Astrocyte (in vitro differentiated cells and primary cell): ENCODE data around the gene FBXL14. TPM values are rescaled to one million over a fixed set of nuclear protein-coding genes. Genes with fewer than 3 reads are reported as not detected.

ENCODE experiments used
- DNase-seq: peaks from one replicate; pipeline ENCODE4 v3.0.0-alpha.2; 2010; ENCODE audit warnings: low read depth
- FAIRE-seq: peaks from 2 replicates; lab custom pipeline; 2011; peaks lifted over from hg19 to GRCh38; lab: Jason Lieb, UNC
- H2AFZ ChIP-seq: 2 replicates; pipeline ENCODE4 v1.6.0; 2012; ENCODE audit warnings: low read depth, low read length, inconsistent platforms
- H3K27ac ChIP-seq: 2 replicates; pipeline ENCODE4 v1.5.1; 2011; ENCODE audit warnings: low read depth, low read length, inconsistent platforms
- H3K27me3 ChIP-seq: 2 replicates; pipeline ENCODE4 v1.6.0; 2011; ENCODE audit warnings: low read length, inconsistent platforms; ENCODE audit not compliant: insufficient read depth
- H3K36me3 ChIP-seq: 2 replicates; pipeline ENCODE4 v1.5.1; 2011; ENCODE audit warnings: low read length, inconsistent platforms; ENCODE audit not compliant: insufficient read depth
- H3K4me1 ChIP-seq: 2 replicates; pipeline ENCODE4 v1.5.1; 2011; ENCODE audit warnings: low read length, inconsistent platforms; ENCODE audit not compliant: insufficient read depth
- H3K4me2 ChIP-seq: 2 replicates; pipeline ENCODE4 v1.6.0; 2012; ENCODE audit warnings: low read length, inconsistent platforms
- H3K4me3 ChIP-seq: 2 replicates; pipeline ENCODE4 v1.5.1; 2011; ENCODE audit warnings: low read depth, mild to moderate bottlenecking, low read length, inconsistent platforms; ENCODE audit not compliant: insufficient read depth
- H3K79me2 ChIP-seq: 2 replicates; pipeline ENCODE4 v1.6.0; 2012; ENCODE audit warnings: mild to moderate bottlenecking, low read length, inconsistent platforms; ENCODE audit not compliant: insufficient read depth
- H3K9ac ChIP-seq: 2 replicates; pipeline ENCODE4 v1.6.0; 2012; ENCODE audit warnings: mild to moderate bottlenecking, low read length, inconsistent platforms
- H3K9me3 ChIP-seq: 2 replicates; pipeline ENCODE4 v1.5.1; 2012; ENCODE audit warnings: low read depth, mild to moderate bottlenecking, low read length, inconsistent platforms; ENCODE audit not compliant: insufficient read depth
- H4K20me1 ChIP-seq: 2 replicates; pipeline ENCODE4 v1.6.0; 2012; ENCODE audit warnings: low read length, inconsistent platforms; ENCODE audit not compliant: insufficient read depth
- H3K27ac Mint-ChIP-seq: one replicate; pipeline ENCODE4 v1.8.0; 2021; ENCODE audit warnings: mild to moderate bottlenecking, mixed read lengths; ENCODE audit not compliant: unreplicated experiment
- H3K27me3 Mint-ChIP-seq: one replicate; pipeline ENCODE4 v1.8.0; 2021; ENCODE audit warnings: low read depth, mixed read lengths; ENCODE audit not compliant: unreplicated experiment
- H3K36me3 Mint-ChIP-seq: one replicate; pipeline ENCODE4 v1.8.0; 2021; ENCODE audit warnings: low read depth, mixed read lengths; ENCODE audit not compliant: unreplicated experiment
- H3K4me1 Mint-ChIP-seq: one replicate; pipeline ENCODE4 v1.8.0; 2021; ENCODE audit warnings: low read depth, mixed read lengths; ENCODE audit not compliant: unreplicated experiment
- H3K4me3 Mint-ChIP-seq: one replicate; pipeline ENCODE4 v1.8.0; 2021; ENCODE audit warnings: mild to moderate bottlenecking, moderate library complexity, mixed read lengths; ENCODE audit not compliant: unreplicated experiment
- H3K9me3 Mint-ChIP-seq: one replicate; pipeline ENCODE4 v1.8.0; 2021; ENCODE audit warnings: mild to moderate bottlenecking, mixed read lengths; ENCODE audit not compliant: unreplicated experiment
- EZH2 ChIP-seq: IDR thresholded peaks from 2 replicates; pipeline ENCODE4 v1.6.1; 2012; ENCODE audit warnings: mild to moderate bottlenecking, low read length, inconsistent platforms; ENCODE audit not compliant: insufficient read depth
- total RNA-seq: library from RNA; stranded (reverse); gene quantifications from 2 replicates; pipeline ENCODE4 v1.2.1, GENCODE V29; 2021
- TF ChIP-seq, protein P1 (sequence below): IDR thresholded peaks from 2 replicates; pipeline ENCODE4 v1.5.1; 2011; ENCODE audit warnings: low read depth, mild to moderate bottlenecking, inconsistent platforms, low read length, moderate library complexity; ENCODE audit not compliant: insufficient read depth

FBXL14 gene
- total RNA-seq, 1 donor from 2014 or later: 9.2 TPM

DNA sequence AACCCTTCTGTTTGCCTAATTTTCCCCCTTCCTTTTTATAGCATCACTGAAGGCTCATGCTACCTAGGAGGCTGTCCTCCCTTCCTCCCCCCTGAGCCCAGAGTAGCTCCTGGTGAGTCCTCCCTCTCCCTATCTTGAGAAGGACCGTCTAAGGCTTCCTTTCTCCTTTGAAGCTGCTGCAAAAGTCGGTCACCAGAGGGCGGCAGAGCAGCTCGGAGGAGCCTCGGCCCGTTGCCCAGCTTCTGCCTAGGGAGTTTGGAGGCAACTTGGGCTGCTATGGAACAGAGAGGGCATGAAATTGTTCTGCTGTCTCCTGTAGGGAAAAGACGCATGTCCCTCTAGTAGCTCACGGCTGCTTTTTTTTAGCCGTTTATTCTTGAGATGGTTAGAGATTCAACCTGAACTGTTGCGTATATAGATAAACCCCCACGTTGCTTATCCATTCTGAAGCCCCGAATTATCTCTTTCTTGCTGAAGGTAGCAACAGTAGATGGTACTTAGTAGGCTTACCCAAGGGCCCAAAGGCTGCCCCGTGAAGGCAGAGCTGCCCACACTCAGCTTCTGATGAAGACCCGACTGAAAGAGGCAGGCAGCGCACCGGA, 40.3 kb upstream of the FBXL14 start:
- H3K36me3 ChIP-seq: peaks cover 9% of the 10 kb centered on the region
- Mint-ChIP-seq H3K27me3 (no peaks in the 10 kb centered on the region), H3K4me3 (no peak overlapping the region), H3K9me3 (no peaks in the 10 kb centered on the region), H3K4me1 (peaks cover 15% of the 10 kb centered on the region), H3K36me3 (peaks cover 17% of the 10 kb centered on the region), H3K27ac (no peak overlapping the region)
- H3K4me1 ChIP-seq: peaks cover 10% of the 10 kb centered on the region
- H3K4me3 ChIP-seq: no peak overlapping the region
- no peaks in the 10 kb centered on the region for H3K9me3 ChIP-seq
- DNase-seq (peak; percentile 36), FAIRE-seq (no peak)
- H3K4me2 ChIP-seq: no peak overlapping the region
- no peak overlapping the region for H3K9ac ChIP-seq
- no peak overlapping the region for H3K27ac ChIP-seq
- no peaks in the 10 kb centered on the region for H3K27me3 ChIP-seq
- no peak for TF ChIP-seq EZH2
- TF ChIP-seq, protein P1, sequence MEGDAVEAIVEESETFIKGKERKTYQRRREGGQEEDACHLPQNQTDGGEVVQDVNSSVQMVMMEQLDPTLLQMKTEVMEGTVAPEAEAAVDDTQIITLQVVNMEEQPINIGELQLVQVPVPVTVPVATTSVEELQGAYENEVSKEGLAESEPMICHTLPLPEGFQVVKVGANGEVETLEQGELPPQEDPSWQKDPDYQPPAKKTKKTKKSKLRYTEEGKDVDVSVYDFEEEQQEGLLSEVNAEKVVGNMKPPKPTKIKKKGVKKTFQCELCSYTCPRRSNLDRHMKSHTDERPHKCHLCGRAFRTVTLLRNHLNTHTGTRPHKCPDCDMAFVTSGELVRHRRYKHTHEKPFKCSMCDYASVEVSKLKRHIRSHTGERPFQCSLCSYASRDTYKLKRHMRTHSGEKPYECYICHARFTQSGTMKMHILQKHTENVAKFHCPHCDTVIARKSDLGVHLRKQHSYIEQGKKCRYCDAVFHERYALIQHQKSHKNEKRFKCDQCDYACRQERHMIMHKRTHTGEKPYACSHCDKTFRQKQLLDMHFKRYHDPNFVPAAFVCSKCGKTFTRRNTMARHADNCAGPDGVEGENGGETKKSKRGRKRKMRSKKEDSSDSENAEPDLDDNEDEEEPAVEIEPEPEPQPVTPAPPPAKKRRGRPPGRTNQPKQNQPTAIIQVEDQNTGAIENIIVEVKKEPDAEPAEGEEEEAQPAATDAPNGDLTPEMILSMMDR: peak; percentile 70
- no peaks in the 10 kb centered on the region for H3K79me2 ChIP-seq
- H4K20me1 ChIP-seq: peaks cover 51% of the 10 kb centered on the region
- no peak overlapping the region for H2AFZ ChIP-seq

DNA sequence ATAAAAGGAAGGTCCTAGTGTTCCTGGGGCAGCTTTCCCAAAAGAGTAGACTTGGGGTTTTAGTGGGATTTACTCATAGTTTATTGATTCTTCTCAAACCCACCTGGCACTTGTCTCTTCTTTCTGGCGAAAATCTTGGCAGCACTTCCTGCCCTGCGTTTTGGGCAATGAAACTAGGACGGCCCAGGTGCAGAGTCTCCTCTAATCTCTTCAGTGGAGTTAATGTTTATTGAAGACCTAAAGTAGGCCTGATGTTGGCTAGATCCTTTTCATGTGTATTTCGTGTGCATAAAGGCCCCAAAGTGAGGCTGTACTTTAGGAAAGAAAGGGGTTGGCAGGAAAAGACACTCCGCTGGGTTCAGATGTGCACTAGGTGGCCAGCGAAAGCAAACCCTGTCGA, 39.8 kb upstream of the FBXL14 start:
- Histone ChIP-seq H4K20me1 (peaks cover 53% of the 10 kb centered on the region), H3K4me3 (no peak overlapping the region), H3K4me1 (peaks cover 13% of the 10 kb centered on the region), H3K27me3 (no peaks in the 10 kb centered on the region), H3K4me2 (no peak overlapping the region), H3K27ac (no peak overlapping the region), H3K36me3 (peaks cover 9% of the 10 kb centered on the region), H2AFZ (no peak overlapping the region), H3K79me2 (no peaks in the 10 kb centered on the region), H3K9me3 (no peaks in the 10 kb centered on the region), H3K9ac (no peak overlapping the region)
- H3K36me3 Mint-ChIP-seq: peaks cover 17% of the 10 kb centered on the region
- no peak for DNase-seq
- peaks cover 18% of the 10 kb centered on the region for H3K4me1 Mint-ChIP-seq
- FAIRE-seq: no peak
- TF ChIP-seq, protein P1: no peak
- no peak for TF ChIP-seq EZH2
- no peaks in the 10 kb centered on the region for H3K9me3 Mint-ChIP-seq
- no peak overlapping the region for H3K27ac Mint-ChIP-seq
- no peak overlapping the region for H3K4me3 Mint-ChIP-seq
- H3K27me3 Mint-ChIP-seq: peaks cover 3% of the 10 kb centered on the region

DNA sequence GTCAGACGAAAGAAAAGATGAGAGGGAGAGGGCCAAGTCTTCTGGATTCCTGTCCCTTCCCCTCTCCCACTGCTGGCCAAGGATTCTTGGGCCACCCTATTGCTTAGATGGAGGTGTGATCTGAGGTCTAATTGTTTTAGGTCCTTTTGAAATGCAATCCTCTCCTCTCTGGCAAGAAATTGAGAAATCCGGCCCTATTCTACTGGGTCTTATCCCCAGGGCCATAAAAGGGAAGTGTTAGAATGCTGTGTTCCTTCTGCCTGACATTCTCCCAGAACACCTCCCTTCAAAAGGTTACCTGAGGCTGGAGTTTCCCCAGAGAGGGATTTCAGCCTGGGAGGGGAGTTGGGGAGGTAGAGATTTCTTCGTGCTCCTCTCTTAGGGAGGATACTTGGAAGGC, 39.1 kb upstream of the FBXL14 start:
- Histone ChIP-seq H2AFZ (no peak overlapping the region), H3K9ac (no peak overlapping the region), H3K9me3 (no peaks in the 10 kb centered on the region), H3K79me2 (no peaks in the 10 kb centered on the region), H3K27ac (no peak overlapping the region), H3K4me3 (no peak overlapping the region), H3K36me3 (peaks cover 9% of the 10 kb centered on the region), H4K20me1 (peaks cover 52% of the 10 kb centered on the region), H3K27me3 (no peaks in the 10 kb centered on the region), H3K4me2 (no peak overlapping the region), H3K4me1 (peaks cover 13% of the 10 kb centered on the region)
- no peaks in the 10 kb centered on the region for H3K9me3 Mint-ChIP-seq
- H3K4me3 Mint-ChIP-seq: no peak overlapping the region
- no peak overlapping the region for H3K27ac Mint-ChIP-seq
- TF ChIP-seq EZH2: no peak
- TF ChIP-seq, protein P1: no peak
- FAIRE-seq (no peak), DNase-seq (no peak)
- peaks cover 15% of the 10 kb centered on the region for H3K36me3 Mint-ChIP-seq
- H3K27me3 Mint-ChIP-seq: peaks cover 3% of the 10 kb centered on the region
- peaks cover 24% of the 10 kb centered on the region for H3K4me1 Mint-ChIP-seq
